ENCODE measurements around the gene HMOX2.

Gene HMOX2

DNA sequence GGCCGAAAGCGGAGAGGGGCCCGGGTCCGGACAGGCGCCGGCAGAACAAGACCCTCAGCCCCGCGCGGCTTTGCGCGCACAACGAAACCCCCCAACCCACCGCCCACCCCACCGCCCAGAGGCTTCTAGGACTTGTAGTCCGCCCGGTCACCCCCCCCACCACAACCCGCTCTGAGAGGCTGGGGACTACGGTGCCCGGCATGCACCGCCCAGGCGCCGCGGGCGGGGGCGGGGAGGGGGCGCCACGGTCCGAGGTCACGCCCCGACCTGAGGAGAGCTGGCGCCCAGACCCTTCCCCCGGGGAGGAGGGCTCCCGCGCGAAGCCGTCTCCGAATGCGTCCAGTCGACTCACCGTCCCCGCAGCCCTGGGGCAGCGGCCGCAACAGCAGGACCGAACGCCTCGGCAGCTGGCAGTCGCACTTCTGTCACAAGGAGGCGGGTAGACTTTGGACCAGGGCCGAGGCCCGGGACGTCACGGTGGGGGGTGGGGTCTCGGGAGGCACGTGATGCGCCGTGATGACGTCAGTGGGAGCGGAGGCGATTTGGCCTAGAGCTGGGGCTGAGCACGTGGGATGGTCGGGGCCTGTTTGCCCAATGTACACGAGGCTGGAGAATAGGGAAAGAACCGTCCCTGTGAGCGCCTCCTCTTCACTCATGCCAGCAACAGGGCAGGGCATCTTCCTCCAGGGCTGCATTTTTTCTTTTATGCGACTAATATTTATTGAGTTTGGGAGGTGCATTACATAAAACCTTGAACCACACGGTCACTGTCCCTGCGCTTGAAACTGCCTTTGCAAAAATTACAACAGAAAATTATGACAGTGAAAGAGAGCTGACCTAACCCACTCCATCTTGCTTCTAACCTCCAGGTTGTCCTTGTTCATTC lies 62.4 kb downstream of the HMOX2 start, which contains the start of gene CDIP1:
TSS of gene CDIP1 (minus strand) at position 424 of the 886 bp plus-strand sequence. CDS start 24,643 bp downstream, outside the sequence.
- FAIRE-seq (peak; percentile 100), DNase-seq (ENCODE audit: insufficient read length, low spot score) (peak; percentile 94)
- TF ChIP-seq PAX5 (IDR thresholded peaks at IDR 0.05; ENCODE audit: insufficient read depth, low read length, severe bottlenecking), result peak; percentile 14
- TF ChIP-seq POLR2A (IDR thresholded peaks at IDR 0.05; ENCODE audit: low read depth, low read length), result peak; percentile 93
- no peak for TF ChIP-seq SPI1 (IDR thresholded peaks at IDR 0.05; ENCODE audit: low read depth, low read length)
- peak; percentile 67 for TF ChIP-seq TAF1 (IDR thresholded peaks at IDR 0.05; ENCODE audit: low read depth, low read length)
- peak; percentile 96 for TF ChIP-seq POLR2AphosphoS5 (IDR thresholded peaks at IDR 0.05; ENCODE audit: low read depth, low read length)
- TF ChIP-seq POU2F2 (IDR thresholded peaks at IDR 0.05; ENCODE audit: low read depth, low read length), result peak; percentile 66

DNA sequence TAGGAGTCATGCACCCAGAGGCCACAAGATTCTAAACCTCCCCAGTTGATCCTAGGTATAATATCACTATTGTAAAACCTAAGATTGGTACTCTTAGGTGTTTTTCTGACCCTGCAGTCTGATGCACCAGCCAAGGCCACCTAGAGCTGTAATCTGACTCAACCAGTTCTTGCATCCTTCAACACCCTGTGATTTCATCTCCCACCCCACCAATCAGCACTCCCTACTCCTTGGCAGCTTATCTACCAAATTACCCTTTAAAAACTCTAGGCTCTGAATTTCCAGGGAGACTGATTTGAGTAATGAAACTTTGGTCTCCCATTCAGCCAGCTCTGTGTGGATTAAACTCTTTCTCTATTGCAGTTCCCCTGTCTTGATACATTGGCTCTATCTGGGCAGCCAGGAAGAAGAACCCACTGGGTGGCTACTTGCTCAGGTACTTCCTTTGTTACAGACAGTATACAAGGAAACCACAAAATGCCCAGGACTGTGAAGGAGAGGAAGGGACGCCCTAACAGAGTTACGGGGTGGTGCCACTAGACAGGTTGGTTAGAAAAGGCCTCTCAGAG lies 63.6 kb downstream of the HMOX2 start:
- FAIRE-seq (no peak), DNase-seq (ENCODE audit: insufficient read length, low spot score) (no peak)
- TF ChIP-seq POLR2A (IDR thresholded peaks at IDR 0.05; ENCODE audit: low read depth, low read length) (no peak), PAX5 (IDR thresholded peaks at IDR 0.05; ENCODE audit: insufficient read depth, low read length, severe bottlenecking) (no peak), SPI1 (IDR thresholded peaks at IDR 0.05; ENCODE audit: low read depth, low read length) (no peak), TAF1 (IDR thresholded peaks at IDR 0.05; ENCODE audit: low read depth, low read length) (no peak), POLR2AphosphoS5 (IDR thresholded peaks at IDR 0.05; ENCODE audit: low read depth, low read length) (no peak), POU2F2 (IDR thresholded peaks at IDR 0.05; ENCODE audit: low read depth, low read length) (no peak)

- TF ChIP-seq SPI1 (IDR thresholded peaks at IDR 0.05; ENCODE audit: low read depth, low read length), result no peak
- no peak for TF ChIP-seq TAF1 (IDR thresholded peaks at IDR 0.05; ENCODE audit: low read depth, low read length)
- no peak for TF ChIP-seq POU2F2 (IDR thresholded peaks at IDR 0.05; ENCODE audit: low read depth, low read length)
- no peak for TF ChIP-seq PAX5 (IDR thresholded peaks at IDR 0.05; ENCODE audit: insufficient read depth, low read length, severe bottlenecking)
- DNase-seq (ENCODE audit: insufficient read length, low spot score) (no peak), FAIRE-seq (no peak)
These were observed 68.3 kb downstream of the HMOX2 start for GRCh38 chr16:4544473-4544872.

DNA sequence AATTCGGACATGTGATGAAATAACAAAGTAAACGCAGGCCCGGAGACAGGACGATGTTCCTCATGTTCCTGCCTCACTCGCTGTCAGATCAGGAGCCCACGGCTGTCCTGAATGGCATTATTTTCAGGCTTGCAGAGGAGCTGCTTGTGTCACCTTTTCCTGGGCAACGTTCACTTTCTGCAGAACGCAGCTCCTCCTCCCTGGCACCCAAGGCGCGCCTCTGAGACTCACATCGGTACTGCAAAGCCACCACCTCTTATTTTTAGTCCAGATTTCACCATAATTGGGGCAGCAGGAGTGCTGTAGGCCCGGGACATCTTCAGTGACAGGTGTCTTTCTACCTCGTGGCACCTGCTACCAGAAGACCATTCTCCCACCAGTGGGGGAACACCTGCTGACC lies 71.9 kb downstream of the HMOX2 start:
- FAIRE-seq, result no peak

GRCh38 chr16:4550591-4550990 lies 74.4 kb downstream of the HMOX2 start:
- DNase-seq (ENCODE audit: insufficient read length, low spot score), result no peak
- TF ChIP-seq POLR2A (IDR thresholded peaks at IDR 0.05; ENCODE audit: low read depth, low read length) (no peak), TAF1 (IDR thresholded peaks at IDR 0.05; ENCODE audit: low read depth, low read length) (no peak), SPI1 (IDR thresholded peaks at IDR 0.05; ENCODE audit: low read depth, low read length) (no peak), PAX5 (IDR thresholded peaks at IDR 0.05; ENCODE audit: insufficient read depth, low read length, severe bottlenecking) (no peak), POLR2AphosphoS5 (IDR thresholded peaks at IDR 0.05; ENCODE audit: low read depth, low read length) (no peak), POU2F2 (IDR thresholded peaks at IDR 0.05; ENCODE audit: low read depth, low read length) (no peak)
- FAIRE-seq, result no peak

More for the DNA sequence above, 71.9 kb downstream of the HMOX2 start:
- TF ChIP-seq SPI1 (IDR thresholded peaks at IDR 0.05; ENCODE audit: low read depth, low read length), result no peak
- TF ChIP-seq POLR2A (IDR thresholded peaks at IDR 0.05; ENCODE audit: low read depth, low read length), result no peak
- TF ChIP-seq POU2F2 (IDR thresholded peaks at IDR 0.05; ENCODE audit: low read depth, low read length), result no peak
- TF ChIP-seq POLR2AphosphoS5 (IDR thresholded peaks at IDR 0.05; ENCODE audit: low read depth, low read length), result no peak
- no peak for TF ChIP-seq PAX5 (IDR thresholded peaks at IDR 0.05; ENCODE audit: insufficient read depth, low read length, severe bottlenecking)
- TF ChIP-seq TAF1 (IDR thresholded peaks at IDR 0.05; ENCODE audit: low read depth, low read length), result no peak
- no peak for DNase-seq (ENCODE audit: insufficient read length, low spot score)

DNA sequence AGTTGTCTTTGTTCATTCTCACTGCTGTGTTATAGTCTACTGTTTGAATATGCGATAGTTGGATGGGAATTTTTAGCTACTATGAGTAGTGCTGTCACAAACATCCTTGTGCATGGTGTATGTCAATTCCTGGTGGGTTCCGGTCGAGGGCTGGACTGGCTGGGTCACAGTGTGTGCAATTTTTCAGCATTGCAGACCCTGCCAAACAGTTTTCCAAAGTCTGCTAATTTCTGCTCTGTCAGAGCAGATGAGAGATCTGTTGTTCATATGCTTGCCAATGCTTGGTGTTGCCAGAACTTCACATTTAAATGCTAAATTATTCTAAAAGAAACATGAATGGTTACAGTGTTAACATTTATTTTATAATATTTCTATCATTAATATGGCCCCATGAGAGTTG lies 76.3 kb downstream of the HMOX2 start:
- FAIRE-seq (no peak), DNase-seq (ENCODE audit: insufficient read length, low spot score) (no peak)
- TF ChIP-seq PAX5 (IDR thresholded peaks at IDR 0.05; ENCODE audit: insufficient read depth, low read length, severe bottlenecking) (no peak), TAF1 (IDR thresholded peaks at IDR 0.05; ENCODE audit: low read depth, low read length) (no peak), POLR2AphosphoS5 (IDR thresholded peaks at IDR 0.05; ENCODE audit: low read depth, low read length) (no peak), POU2F2 (IDR thresholded peaks at IDR 0.05; ENCODE audit: low read depth, low read length) (no peak), SPI1 (IDR thresholded peaks at IDR 0.05; ENCODE audit: low read depth, low read length) (no peak)

DNA sequence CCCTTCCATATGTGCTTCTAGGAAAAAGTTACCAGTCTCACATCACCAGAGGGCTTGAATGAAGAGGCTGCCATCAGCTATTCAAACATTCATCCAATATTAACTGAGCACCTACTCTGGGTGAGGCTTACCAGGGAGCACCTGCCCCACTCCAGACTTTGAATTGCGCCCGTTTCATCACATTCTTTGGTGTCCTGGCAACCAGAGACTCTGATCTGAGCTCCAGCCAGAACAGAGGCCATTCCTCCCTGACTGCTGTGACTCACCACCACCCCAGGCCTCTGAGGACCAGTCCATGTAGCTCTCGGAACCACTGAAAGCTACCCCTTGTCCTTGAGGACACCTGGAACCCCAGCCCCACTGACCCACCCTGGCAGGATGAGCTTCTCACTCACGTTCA lies 79.9 kb downstream of the HMOX2 start, which contains the start of gene C16orf96:
TSS of gene C16orf96 (plus strand) at position 229 of the 400 bp plus-strand sequence. CDS start at position 379, 150 bp downstream.
- no peak for DNase-seq (ENCODE audit: insufficient read length, low spot score)
- no peak for TF ChIP-seq SPI1 (IDR thresholded peaks at IDR 0.05; ENCODE audit: low read depth, low read length)
- no peak for TF ChIP-seq PAX5 (IDR thresholded peaks at IDR 0.05; ENCODE audit: insufficient read depth, low read length, severe bottlenecking)
- TF ChIP-seq TAF1 (IDR thresholded peaks at IDR 0.05; ENCODE audit: low read depth, low read length), result no peak
- TF ChIP-seq POLR2AphosphoS5 (IDR thresholded peaks at IDR 0.05; ENCODE audit: low read depth, low read length), result no peak
- FAIRE-seq, result no peak

DNA sequence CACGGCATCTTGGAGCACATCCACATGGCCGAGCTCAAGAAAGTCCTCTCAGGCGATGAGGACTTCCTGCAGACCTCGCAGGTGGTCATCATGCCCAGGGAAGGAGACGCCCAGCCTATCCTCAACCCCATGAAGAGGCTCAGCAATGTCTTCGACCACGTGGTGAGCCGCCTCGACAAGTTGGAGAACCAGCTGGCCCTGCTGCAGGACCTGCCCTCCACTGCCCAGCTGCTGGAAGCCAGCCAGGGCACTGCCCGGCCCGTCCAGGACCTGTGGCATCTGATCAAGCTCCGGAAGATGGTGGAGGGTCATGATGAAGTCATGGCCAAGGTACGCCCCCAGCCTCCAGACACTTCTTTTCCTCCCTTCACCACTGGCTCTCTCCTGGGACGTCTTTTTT lies 80.4 kb downstream of the HMOX2 start:
- FAIRE-seq, result no peak

DNA sequence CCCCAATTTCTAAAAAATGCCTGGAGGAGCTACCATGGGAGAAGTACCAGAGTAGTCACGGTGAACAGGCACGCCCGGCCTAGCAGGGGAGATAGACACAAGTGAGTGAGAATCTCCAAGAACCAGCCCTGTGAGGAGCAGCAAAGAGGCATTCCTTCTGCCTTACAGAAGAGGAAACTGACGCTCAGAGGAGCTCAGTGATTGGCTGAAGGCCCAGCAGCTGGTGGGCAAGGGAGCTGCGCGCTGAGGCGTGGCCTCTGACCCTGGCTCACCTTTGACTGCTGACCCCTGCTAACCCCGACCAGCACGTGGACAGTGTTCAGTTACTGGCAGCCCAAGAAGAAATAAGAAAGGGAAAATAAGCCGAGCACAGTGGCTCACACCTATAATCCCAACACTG lies 81.8 kb downstream of the HMOX2 start:
- DNase-seq (ENCODE audit: insufficient read length, low spot score), result no peak
- FAIRE-seq, result no peak
- no peak for TF ChIP-seq TAF1 (IDR thresholded peaks at IDR 0.05; ENCODE audit: low read depth, low read length)
- no peak for TF ChIP-seq SPI1 (IDR thresholded peaks at IDR 0.05; ENCODE audit: low read depth, low read length)
- no peak for TF ChIP-seq POU2F2 (IDR thresholded peaks at IDR 0.05; ENCODE audit: low read depth, low read length)
- no peak for TF ChIP-seq PAX5 (IDR thresholded peaks at IDR 0.05; ENCODE audit: insufficient read depth, low read length, severe bottlenecking)
- TF ChIP-seq POLR2A (IDR thresholded peaks at IDR 0.05; ENCODE audit: low read depth, low read length), result no peak
- no peak for TF ChIP-seq POLR2AphosphoS5 (IDR thresholded peaks at IDR 0.05; ENCODE audit: low read depth, low read length)

More for the DNA sequence above, 80.4 kb downstream of the HMOX2 start:
- DNase-seq (ENCODE audit: insufficient read length, low spot score), result no peak
- TF ChIP-seq TAF1 (IDR thresholded peaks at IDR 0.05; ENCODE audit: low read depth, low read length) (no peak), POLR2AphosphoS5 (IDR thresholded peaks at IDR 0.05; ENCODE audit: low read depth, low read length) (no peak), SPI1 (IDR thresholded peaks at IDR 0.05; ENCODE audit: low read depth, low read length) (no peak), POLR2A (IDR thresholded peaks at IDR 0.05; ENCODE audit: low read depth, low read length) (no peak), PAX5 (IDR thresholded peaks at IDR 0.05; ENCODE audit: insufficient read depth, low read length, severe bottlenecking) (no peak), POU2F2 (IDR thresholded peaks at IDR 0.05; ENCODE audit: low read depth, low read length) (no peak)
